GM21381 (cell line): Measurements from ENCODE around the gene WNT4.

Experiments used
- ATAC-seq: cut with Tn5 transposase; IDR thresholded peaks from one replicate; pipeline ENCODE4 v1.9.1; 2021; ENCODE audit warnings: mild to moderate bottlenecking, moderate library complexity; ENCODE audit not compliant: unreplicated experiment

WNT4 gene

DNA sequence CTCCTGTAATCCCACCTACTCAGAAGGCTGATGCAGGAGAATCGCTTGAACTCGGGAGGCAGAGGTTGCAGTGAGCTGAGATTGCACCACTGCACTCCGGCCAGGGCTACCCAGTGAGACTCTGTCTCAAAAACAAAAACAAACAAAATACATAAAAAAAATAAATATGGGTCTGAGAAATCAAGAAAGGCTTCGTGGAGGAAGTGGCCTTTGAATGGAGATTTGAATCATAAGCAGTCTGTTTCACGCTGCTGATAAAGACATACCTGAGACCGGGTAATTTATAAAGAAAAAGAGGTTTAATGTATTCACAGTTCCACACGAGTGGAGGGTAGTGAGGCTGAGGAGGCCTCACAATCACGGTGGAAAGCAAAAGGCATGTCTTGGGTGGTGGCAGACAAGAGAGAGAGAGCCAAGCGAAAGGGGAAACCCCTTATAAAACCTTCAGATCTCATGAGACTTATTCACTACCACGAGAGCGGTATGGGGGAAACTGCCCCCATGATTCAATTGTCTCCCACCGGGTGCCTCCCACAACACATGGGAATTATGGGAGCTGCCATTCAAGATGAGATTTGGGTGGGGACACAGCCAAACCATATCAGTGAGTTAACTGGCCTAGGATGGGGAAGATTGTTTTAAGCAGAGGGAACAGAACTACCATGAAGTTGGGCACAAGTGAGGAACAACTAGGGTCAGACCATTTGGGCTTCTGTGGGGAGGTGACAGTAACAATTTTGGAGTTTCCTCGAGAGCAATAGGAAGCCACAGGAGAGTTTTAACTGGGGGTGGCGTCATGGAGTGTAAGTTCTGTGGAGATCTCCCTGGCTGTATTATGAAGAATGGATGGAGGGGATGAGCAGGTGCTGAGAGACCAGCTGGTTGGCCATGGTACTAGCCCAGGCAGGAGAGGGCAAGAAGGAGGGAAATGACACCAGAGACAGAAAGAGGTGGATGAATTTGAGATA lies 22.2 kb upstream of the WNT4 start:
- ATAC-seq = no peak

GRCh38 chr1:22163564-22163963 lies 20.7 kb upstream of the WNT4 start:
- no peak for ATAC-seq

DNA sequence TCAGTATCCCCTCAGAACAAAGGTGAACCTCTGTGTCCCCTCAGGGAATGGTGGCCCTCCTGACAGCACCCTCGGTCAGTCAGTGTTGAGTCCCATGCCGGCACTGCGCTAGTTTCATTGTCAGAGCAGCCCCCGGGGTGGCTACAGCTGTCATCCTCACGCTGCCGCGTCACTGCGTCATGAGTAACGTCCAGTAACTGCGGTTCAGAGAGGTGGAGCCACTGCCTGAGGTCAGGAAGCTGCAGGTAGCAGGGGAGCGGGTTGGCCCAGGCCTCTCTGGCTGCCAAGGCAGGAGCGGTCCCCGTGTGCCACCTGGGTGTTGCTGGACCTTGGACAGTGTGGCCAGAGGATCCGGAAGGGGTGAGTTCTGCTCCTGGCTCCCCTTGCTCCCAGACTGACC lies 20.2 kb upstream of the WNT4 start:
- ATAC-seq = no peak

DNA sequence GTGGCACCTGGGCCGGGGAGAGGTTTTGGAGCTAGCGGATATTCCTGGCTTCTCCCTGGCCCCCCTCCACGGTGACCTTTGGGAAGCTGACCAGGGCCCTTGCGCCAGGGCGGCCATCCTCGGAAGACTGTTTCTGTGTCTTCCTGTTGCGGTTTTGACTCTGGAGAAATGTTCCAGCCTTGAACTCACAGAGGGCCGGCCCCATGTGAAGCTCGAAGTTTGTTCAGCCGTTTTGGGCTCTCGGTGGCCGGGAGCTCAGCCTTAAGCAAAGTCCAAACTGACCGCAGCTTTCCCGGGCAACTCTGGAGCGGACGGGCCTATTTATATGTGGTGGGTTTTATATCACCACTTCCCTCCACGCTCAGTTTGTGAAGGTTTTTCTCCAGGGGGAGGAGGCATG lies 17.0 kb upstream of the WNT4 start:
- no peak for ATAC-seq

DNA sequence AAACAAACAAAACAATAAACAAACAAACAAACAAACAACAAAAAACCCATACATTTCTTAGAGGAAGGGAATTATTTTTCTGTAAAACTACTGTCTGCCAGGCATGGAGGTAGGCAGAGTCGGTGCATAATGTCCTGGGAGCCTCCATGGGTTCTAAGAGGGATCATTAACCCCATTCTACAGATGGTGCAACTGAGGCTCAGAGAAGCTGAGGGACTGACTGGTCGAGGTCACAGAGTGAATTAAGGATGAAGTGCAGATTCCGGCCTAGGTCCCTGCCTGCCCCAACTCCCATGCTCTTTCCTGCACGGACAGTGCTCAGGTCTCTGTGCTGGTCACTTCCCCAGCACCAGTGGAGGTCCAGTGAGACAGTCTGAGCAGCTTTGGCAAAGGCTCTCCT lies 15.8 kb upstream of the WNT4 start:
- no peak for ATAC-seq

GRCh38 chr1:22157359-22157966 lies 14.6 kb upstream of the WNT4 start:
- no peak for ATAC-seq

GRCh38 chr1:22155517-22155916 lies 12.6 kb upstream of the WNT4 start:
- ATAC-seq = no peak

- ATAC-seq = no peak
These were observed 11.7 kb upstream of the WNT4 start for GRCh38 chr1:22154626-22155025.

- ATAC-seq = no peak
These were observed 11.0 kb upstream of the WNT4 start for GRCh38 chr1:22153660-22154437.

DNA sequence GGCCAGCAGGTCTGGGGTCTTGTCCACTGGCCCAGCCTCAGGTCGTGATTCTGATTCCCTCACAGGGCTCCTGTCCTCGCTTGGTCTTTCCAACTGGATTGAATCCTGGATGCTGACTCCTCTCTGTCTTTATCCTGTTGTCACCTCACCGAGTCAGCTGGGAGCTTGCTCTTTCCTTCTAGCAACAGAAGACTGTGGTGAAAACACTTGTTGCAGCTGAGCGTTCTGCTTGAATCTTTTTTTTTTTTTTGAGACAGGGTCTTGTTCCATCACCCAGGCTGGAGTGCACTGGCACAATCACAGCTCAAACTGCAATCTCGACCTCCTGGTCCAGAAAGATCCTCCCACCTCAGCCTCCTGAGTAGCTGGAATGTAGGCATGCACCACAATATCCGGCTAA lies 8.0 kb upstream of the WNT4 start:
- ATAC-seq = no peak

- ATAC-seq = no peak
These were observed 407 bp downstream of the WNT4 start for GRCh38 chr1:22142315-22143064.

DNA sequence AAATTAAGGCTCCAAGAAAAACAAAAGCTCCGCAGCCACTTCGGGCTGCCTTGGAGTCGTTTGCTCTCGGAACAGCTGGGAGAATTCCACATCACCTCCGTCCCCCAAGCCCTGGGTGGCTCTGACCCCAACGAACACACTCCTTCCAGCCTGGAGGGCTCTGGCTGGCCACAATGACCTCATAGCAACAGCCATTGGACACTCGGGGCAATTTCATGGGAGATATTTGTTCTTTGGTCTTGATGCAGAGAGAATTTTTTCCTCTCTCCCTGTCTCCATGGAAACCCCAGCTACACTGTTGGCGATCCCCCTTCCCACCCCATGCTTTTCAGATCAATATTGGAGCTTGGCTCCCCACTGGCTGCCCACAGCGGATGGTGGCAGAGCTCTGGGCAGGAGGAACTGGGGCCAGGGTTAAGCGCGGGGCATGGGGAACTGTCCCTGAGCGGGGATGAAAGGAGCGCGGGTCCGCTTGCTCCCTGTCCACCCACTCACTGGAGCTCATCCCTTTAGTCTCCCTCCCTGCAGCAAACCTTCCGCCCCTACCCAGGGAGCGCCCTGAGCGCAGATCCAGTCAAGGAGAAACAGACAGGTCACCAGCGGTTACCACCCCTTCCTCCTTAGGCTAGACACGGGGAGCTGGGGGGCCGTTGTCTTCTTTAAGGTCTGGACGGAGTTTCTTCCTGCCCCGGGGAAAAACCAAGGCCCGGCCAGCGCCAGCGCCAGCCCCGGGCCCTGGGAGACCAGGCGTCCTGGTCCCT lies 1.2 kb downstream of the WNT4 start:
- ATAC-seq = no peak

GRCh38 chr1:22140694-22141093 lies 2.2 kb downstream of the WNT4 start:
- no peak for ATAC-seq

DNA sequence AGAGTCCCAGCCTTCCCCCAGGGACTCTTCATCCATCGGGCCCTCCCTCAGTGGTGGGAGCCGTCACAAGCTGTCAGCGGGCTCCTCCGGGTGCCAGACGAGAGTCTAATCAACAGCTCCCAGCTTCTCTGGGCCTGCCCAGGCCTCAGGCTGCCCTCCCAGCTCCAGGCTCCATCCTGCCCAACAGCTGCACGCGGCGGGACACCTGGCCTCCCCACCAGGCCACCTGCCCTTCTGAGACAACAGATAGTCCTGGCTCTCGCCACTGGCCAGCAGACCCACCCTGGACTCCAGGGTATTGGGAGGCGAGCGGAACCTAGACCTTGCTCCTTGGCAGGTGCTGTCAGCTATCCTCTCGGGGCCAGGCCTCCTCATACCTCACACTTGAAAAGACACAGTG lies 3.1 kb downstream of the WNT4 start:
- ATAC-seq = no peak

DNA sequence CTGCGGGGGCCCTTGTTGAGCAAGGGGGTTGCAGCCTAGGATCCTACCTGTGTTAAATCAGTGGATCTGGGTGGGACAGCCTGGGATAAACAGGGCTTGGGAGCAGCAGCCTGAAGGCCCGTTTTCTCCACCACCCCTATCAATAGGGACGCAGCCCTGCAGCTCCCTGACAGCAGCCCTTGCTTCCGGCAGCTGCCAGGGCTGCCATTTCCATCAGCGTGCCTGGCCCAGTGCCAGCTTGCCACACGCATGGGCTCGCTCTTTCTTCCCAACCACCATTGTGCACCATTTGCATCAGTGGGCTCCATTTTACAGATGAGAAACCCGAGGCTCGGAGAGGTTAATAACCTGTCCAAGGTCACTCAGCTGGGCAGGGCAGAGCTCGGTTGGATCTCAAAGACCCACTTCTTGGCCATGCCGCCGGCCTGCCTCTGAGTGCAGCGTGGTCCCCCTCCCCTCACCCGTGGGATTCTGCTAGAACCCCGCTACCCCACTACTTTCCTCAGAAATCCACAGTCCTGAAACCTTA lies 3.8 kb downstream of the WNT4 start:
- no peak for ATAC-seq

- ATAC-seq = no peak
These were observed 5.7 kb downstream of the WNT4 start for GRCh38 chr1:22137004-22137720.

GRCh38 chr1:22133931-22134324 lies 9.0 kb downstream of the WNT4 start:
- no peak for ATAC-seq

GRCh38 chr1:22133247-22133930 lies 9.5 kb downstream of the WNT4 start:
- no peak for ATAC-seq
